DOHH2 (cell line): ENCODE measurements around the gene CXCL13.

ENCODE experiments used
- H3F3A ChIP-seq: fragments of 200-600 bp; sonication (generic), shearing (Covaris generic); 2 replicates; pipeline ENCODE4 v1.6.0; 2016; ENCODE audit warnings: antibody characterized with exemption, mild to moderate bottlenecking; ENCODE audit not compliant: control insufficient read depth, insufficient read depth
- H3K27ac ChIP-seq: fragments of 200-600 bp; sonication (generic); 2 replicates; pipeline ENCODE4 v1.5.1; 2014; ENCODE audit warnings: low read depth, mild to moderate bottlenecking, low read length, moderate library complexity
- H3K27me3 ChIP-seq: fragments of 200-600 bp; sonication (generic); 2 replicates; pipeline ENCODE4 v1.6.1; 2014; ENCODE audit warnings: mild to moderate bottlenecking, low read length, mixed read lengths; ENCODE audit not compliant: control insufficient read depth
- H3K36me3 ChIP-seq: fragments of 200-600 bp; sonication (generic); 2 replicates; pipeline ENCODE4 v1.6.1; 2014; ENCODE audit warnings: mild to moderate bottlenecking, low read length, moderate library complexity, mixed read lengths; ENCODE audit not compliant: control insufficient read depth
- H3K4me1 ChIP-seq: fragments of 200-600 bp; sonication (generic); 2 replicates; pipeline ENCODE4 v1.6.1; 2014; ENCODE audit warnings: mild to moderate bottlenecking, low read length, mixed read lengths; ENCODE audit not compliant: control insufficient read depth
- H3K4me2 ChIP-seq: fragments of 200-600 bp; sonication (generic); 2 replicates; pipeline ENCODE4 v1.6.0; 2014; ENCODE audit warnings: mild to moderate bottlenecking, low read length, moderate library complexity
- H3K4me3 ChIP-seq: fragments of 200-600 bp; sonication (generic); 2 replicates; pipeline ENCODE4 v1.5.1; 2014; ENCODE audit warnings: mild to moderate bottlenecking, low read length, mixed read lengths
- H3K79me2 ChIP-seq: fragments of 200-600 bp; sonication (generic); 2 replicates; pipeline ENCODE4 v1.6.1; 2014; ENCODE audit warnings: mild to moderate bottlenecking, low read length, mixed read lengths; ENCODE audit not compliant: control insufficient read depth
- H3K9me2 ChIP-seq: fragments of 200-600 bp; sonication (generic); replicated peaks from 2 replicates; pipeline ENCODE4 v1.6.1; 2014; ENCODE audit warnings: mild to moderate bottlenecking, low read length, mixed read lengths; ENCODE audit not compliant: control insufficient read depth
- H3K9me3 ChIP-seq: fragments of 200-600 bp; sonication (generic); 2 replicates; pipeline ENCODE4 v1.6.1; 2014; ENCODE audit warnings: antibody characterized with exemption, low read length, mixed read lengths; ENCODE audit not compliant: control insufficient read depth, insufficient read depth
- H4K20me1 ChIP-seq: fragments of 200-600 bp; sonication (generic); 2 replicates; pipeline ENCODE4 v1.6.0; 2014; ENCODE audit warnings: low read depth, mild to moderate bottlenecking, antibody characterized with exemption, low read length, moderate library complexity; ENCODE audit not compliant: control insufficient read depth, insufficient read depth
- CTCF ChIP-seq: fragments of 200-600 bp; sonication (generic); IDR thresholded peaks from one replicate; pipeline ENCODE4 v1.5.1; 2014; ENCODE audit warnings: antibody characterized with exemption, mild to moderate bottlenecking, low read depth, low read length; ENCODE audit not compliant: poor library complexity, severe bottlenecking
- EZH2phosphoT487 ChIP-seq: fragments of 200-600 bp; sonication (generic); IDR thresholded peaks from 2 replicates; pipeline ENCODE4 v1.6.1; 2017; ENCODE audit warnings: borderline replicate concordance, mild to moderate bottlenecking, antibody characterized with exemption, low read length, moderate library complexity, mixed read lengths

Gene CXCL13

DNA sequence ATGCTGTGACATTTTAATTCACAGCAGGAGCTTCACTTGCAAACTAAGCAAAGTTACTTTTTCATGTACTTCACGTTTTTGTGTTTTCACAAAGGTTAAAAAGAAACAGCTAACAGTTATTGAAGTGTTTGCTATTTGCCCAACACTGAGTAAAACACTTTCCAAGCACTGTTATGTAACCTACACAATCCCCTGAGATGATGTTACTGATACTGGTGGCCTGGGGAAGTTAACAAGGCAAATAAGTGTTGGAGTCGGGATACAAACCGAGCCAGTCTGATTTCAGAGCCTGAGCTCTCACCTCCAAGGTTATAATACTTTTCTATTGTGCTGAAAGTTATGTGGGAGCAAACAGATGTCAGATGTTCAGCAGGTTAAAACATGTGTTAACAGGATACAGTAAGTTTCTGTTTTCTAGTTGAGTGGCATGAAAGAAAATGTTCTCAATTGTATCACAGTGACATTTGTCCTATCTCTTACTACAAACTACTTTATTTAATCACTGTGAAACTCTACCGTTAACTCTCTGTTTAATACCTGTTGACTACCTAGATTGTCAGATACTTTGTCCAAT, 3.9 kb upstream of the CXCL13 start:
- Histone ChIP-seq H3K4me2 (no peak overlapping the region), H3K36me3 (no peaks in the 10 kb centered on the region), H3K27me3 (peaks cover 19% of the 10 kb centered on the region), H3K9me3 (no peaks in the 10 kb centered on the region), H3K4me3 (no peak overlapping the region), H3K4me1 (no peaks in the 10 kb centered on the region), H3K79me2 (no peaks in the 10 kb centered on the region), H3K27ac (no peak overlapping the region), H4K20me1 (no peaks in the 10 kb centered on the region), H3K9me2 (no peaks in the 10 kb centered on the region), H3F3A (no peaks in the 10 kb centered on the region)
- no peak for TF ChIP-seq EZH2phosphoT487
- TF ChIP-seq CTCF: no peak

- Histone ChIP-seq H3K9me2 (no peaks in the 10 kb centered on the region), H4K20me1 (no peaks in the 10 kb centered on the region), H3K27me3 (peaks cover 3% of the 10 kb centered on the region; the same call in 1 of the 2 replicates), H3K4me2 (no peak overlapping the region), H3F3A (no peaks in the 10 kb centered on the region), H3K9me3 (no peaks in the 10 kb centered on the region), H3K4me1 (no peaks in the 10 kb centered on the region), H3K79me2 (no peaks in the 10 kb centered on the region), H3K36me3 (no peaks in the 10 kb centered on the region), H3K4me3 (no peak overlapping the region), H3K27ac (no peak overlapping the region)
- no peak for TF ChIP-seq EZH2phosphoT487
- no peak for TF ChIP-seq CTCF
Observed at GRCh38 chr4:77613267-77613666, 7.6 kb downstream of the CXCL13 start.

DNA sequence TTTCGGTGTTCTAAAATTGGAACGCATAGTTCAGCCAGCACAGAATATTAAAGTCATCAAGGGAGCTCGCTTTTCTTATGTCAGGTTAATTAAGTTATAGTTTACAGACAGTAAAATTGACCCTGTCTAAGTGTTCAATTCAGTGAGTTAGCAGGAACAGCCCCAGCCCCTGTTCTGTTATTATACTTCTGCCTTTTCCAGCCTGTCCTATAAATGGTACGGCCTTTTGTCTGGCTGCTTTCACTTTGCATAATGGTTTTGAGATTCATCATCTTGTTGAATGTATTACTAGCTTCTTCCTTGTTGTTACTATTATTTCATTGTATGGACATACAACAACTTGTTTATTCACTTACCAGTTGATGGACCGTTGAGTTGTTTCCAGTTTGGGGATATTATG, 9.5 kb downstream of the CXCL13 start:
- H3K36me3 ChIP-seq: no peaks in the 10 kb centered on the region
- no peaks in the 10 kb centered on the region for H3K79me2 ChIP-seq
- no peaks in the 10 kb centered on the region for H3K9me3 ChIP-seq
- TF ChIP-seq CTCF (no peak), EZH2phosphoT487 (no peak)
- H3K27ac ChIP-seq: no peak overlapping the region
- no peak overlapping the region for H3K4me3 ChIP-seq
- no peak overlapping the region for H3K4me2 ChIP-seq
- peaks cover 11% of the 10 kb centered on the region for H3K27me3 ChIP-seq
- no peaks in the 10 kb centered on the region for H3F3A ChIP-seq
- H4K20me1 ChIP-seq: no peaks in the 10 kb centered on the region
- no peaks in the 10 kb centered on the region for H3K9me2 ChIP-seq
- H3K4me1 ChIP-seq: no peaks in the 10 kb centered on the region
